ENCODE data around the gene MATK.

The MATK gene

DNA sequence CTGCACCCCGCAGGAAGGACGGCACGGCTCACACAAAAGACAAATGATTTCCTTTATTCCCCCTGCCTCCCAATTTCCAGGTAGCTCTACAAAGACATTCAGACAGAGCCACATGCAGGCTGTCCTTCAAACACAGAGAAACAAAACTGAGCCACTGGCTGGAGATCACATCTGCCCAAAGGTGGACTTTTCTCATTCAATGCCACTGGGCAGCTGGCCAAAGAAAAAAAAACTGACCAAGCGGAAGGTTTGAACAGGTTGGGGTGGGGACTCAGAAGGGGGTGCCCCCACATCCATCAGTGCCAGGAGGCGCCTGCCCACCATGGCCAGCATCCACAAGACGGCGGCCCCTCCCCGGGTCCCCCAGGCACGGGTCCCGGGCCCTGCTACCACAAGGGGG, 17.8 kb upstream of the MATK start:
- CTCF ChIA-PET: interaction anchor here (1.1 kb wide), 2 partner anchors 18 to 41 kb away, joined by 3 to 4 read pairs; partner anchors contain the start of gene MRPL54
- TF ChIP-seq, protein P1, sequence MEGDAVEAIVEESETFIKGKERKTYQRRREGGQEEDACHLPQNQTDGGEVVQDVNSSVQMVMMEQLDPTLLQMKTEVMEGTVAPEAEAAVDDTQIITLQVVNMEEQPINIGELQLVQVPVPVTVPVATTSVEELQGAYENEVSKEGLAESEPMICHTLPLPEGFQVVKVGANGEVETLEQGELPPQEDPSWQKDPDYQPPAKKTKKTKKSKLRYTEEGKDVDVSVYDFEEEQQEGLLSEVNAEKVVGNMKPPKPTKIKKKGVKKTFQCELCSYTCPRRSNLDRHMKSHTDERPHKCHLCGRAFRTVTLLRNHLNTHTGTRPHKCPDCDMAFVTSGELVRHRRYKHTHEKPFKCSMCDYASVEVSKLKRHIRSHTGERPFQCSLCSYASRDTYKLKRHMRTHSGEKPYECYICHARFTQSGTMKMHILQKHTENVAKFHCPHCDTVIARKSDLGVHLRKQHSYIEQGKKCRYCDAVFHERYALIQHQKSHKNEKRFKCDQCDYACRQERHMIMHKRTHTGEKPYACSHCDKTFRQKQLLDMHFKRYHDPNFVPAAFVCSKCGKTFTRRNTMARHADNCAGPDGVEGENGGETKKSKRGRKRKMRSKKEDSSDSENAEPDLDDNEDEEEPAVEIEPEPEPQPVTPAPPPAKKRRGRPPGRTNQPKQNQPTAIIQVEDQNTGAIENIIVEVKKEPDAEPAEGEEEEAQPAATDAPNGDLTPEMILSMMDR (IDR thresholded peaks at IDR 0.05; ENCODE audit: insufficient read depth, low read length, missing control alignments): no peak
- no peak for DNase-seq (ENCODE audit: low read depth, low spot score)
- H3K4me3 ChIP-seq (ENCODE audit: low read depth, low read length): no peak overlapping the region
- POLR2A ChIA-PET: no interaction called here

GRCh38 chr19:3803114-3803888, 17.1 kb upstream of the MATK start:
- DNase-seq (ENCODE audit: low read depth, low spot score): no peak
- no peak overlapping the region for H3K4me3 ChIP-seq (ENCODE audit: low read depth, low read length)
- POLR2A ChIA-PET: no interaction called here
- TF ChIP-seq, protein P1 (IDR thresholded peaks at IDR 0.05; ENCODE audit: insufficient read depth, low read length, missing control alignments): no peak
- CTCF ChIA-PET: no interaction called here

- no peak for DNase-seq (ENCODE audit: low read depth, low spot score)
- TF ChIP-seq, protein P1 (IDR thresholded peaks at IDR 0.05; ENCODE audit: insufficient read depth, low read length, missing control alignments): peak; percentile 34
- POLR2A ChIA-PET: no interaction called here
- CTCF ChIA-PET: no interaction called here
- H3K4me3 ChIP-seq (ENCODE audit: low read depth, low read length): peak overlapping the region; percentile 15; the same call in 1 of the 2 replicates
Observed at GRCh38 chr19:3801412-3802096, 15.4 kb upstream of the MATK start.

DNA sequence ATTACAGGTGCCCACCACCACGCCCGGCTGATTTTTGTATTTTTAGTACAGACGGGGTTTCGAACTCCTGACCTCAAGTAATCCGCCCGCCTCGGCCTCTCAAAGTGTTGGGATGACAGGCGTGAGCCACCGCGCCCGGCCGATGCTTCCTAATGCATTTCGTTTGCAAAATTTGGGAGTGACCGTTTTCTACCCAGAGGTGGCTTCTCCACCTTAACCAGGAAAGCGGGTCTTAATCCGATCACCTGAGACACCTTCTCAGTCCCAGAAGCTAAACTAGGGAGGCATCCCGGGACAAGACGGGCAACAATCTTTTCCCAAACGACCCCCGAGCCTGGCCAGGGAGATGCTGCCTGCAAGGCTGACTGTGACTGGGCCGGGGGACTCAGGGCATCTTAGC, 14.8 kb upstream of the MATK start:
- TF ChIP-seq, protein P1 (IDR thresholded peaks at IDR 0.05; ENCODE audit: insufficient read depth, low read length, missing control alignments): no peak
- ChIA-PET CTCF (no interaction called here), POLR2A (no interaction called here)
- DNase-seq (ENCODE audit: low read depth, low spot score): no peak
- no peak overlapping the region for H3K4me3 ChIP-seq (ENCODE audit: low read depth, low read length)

DNA sequence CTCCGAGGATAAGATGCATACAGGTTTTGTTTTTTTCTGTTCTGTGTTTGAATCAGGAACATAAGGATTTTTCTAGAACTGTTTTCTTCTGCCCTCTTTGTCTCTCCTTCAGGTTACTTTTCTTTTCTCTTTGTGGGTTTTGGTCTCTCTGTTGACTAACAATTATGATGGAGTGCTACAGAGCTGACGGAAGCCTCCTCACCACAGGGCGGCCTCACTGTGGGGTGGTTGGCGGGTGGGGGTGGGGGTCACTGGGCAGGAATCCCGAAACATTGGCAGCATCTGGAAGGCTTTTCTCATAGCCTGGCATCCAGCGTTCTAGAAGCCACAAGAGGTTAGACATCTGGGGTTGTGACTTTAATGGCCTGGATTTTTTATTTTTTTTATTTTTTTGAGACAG, 12.0 kb upstream of the MATK start:
- TF ChIP-seq, protein P1 (IDR thresholded peaks at IDR 0.05; ENCODE audit: insufficient read depth, low read length, missing control alignments): no peak
- CTCF ChIA-PET: no interaction called here
- DNase-seq (ENCODE audit: low read depth, low spot score): no peak
- POLR2A ChIA-PET: no interaction called here
- no peak overlapping the region for H3K4me3 ChIP-seq (ENCODE audit: low read depth, low read length)

DNA sequence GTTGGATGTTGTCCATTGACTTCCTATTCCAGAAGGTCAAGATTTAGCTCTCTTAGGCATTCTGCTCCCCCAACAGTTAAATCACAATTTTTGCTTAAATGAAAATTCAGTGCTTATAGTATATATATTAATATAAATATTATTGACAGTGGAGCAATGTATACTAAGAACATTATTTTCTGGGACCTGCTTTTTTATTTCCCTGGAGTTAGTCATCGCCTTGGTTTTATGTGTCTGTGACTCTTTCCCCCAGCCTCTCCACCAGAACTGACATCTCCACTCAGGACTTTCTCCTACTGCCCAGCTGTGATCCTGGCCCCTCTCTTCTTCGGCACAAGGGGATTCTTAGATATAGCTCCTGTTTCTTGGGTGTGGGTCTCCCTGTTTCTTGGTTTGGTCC, 10.2 kb upstream of the MATK start:
- POLR2A ChIA-PET: no interaction called here
- no peak overlapping the region for H3K4me3 ChIP-seq (ENCODE audit: low read depth, low read length)
- CTCF ChIA-PET: interaction anchor here (3.0 kb wide), 1 partner anchor 26 kb away, joined by 10 read pairs; no protein-coding TSS in a partner anchor
- TF ChIP-seq, protein P1 (IDR thresholded peaks at IDR 0.05; ENCODE audit: insufficient read depth, low read length, missing control alignments): no peak
- no peak for DNase-seq (ENCODE audit: low read depth, low spot score)

Measured in AG04449 (cell line).